Activated effector memory CD4-positive, alpha-beta T cell treated with Interleukin-2 at 50 U/mL for 16 hours (primary cell): ENCODE data around the gene ACHE.
"Not testable (repeated sequence)": the region's sequence is repeated elsewhere in the genome, so short reads cannot be mapped to it uniquely, and the experiment has no call there.

Experiments
- DNase-seq: peaks from one replicate; pipeline ENCODE4 v3.0.0-alpha.2; 2020

The ACHE gene

GRCh38 chr7:100860702-100861615 lies 34.7 kb downstream of the ACHE start:
- DNase-seq, result no peak

GRCh38 chr7:100859856-100860255 lies 35.8 kb downstream of the ACHE start:
- no peak for DNase-seq

- DNase-seq, result no peak
Measured at GRCh38 chr7:100856871-100857282, 38.8 kb downstream of the ACHE start.

GRCh38 chr7:100855515-100855914 lies 40.2 kb downstream of the ACHE start:
- DNase-seq, result no peak

- not testable (repeated sequence) for DNase-seq
Measured at GRCh38 chr7:100854899-100855298, 40.8 kb downstream of the ACHE start.

GRCh38 chr7:100854146-100854895 lies 41.4 kb downstream of the ACHE start:
- no peak for DNase-seq

GRCh38 chr7:100852048-100852872 lies 43.4 kb downstream of the ACHE start, which contains the start of gene SLC12A9:
Gene SLC12A9 (plus strand): TSS chr7:100852713. CDS start chr7:100854198, 1,485 bp downstream.
- peak; percentile 81 for DNase-seq

GRCh38 chr7:100847360-100847759 lies 48.3 kb downstream of the ACHE start:
- DNase-seq, result no peak

GRCh38 chr7:100840470-100841100 lies 55.1 kb downstream of the ACHE start:
- no peak for DNase-seq
